IMR-90 (cell line): Measurements from ENCODE around the gene SASH1.

Source experiments
- BHLHE40 ChIP-seq: fragments of 150-350 bp; IDR thresholded peaks from 2 replicates; pipeline ENCODE4 v1.6.1; 2016; ENCODE audit warnings: mild to moderate bottlenecking, low read depth, low read length
- MAFK ChIP-seq: IDR thresholded peaks from 2 replicates; pipeline ENCODE4 v1.6.1; 2012; ENCODE audit warnings: low read depth, low read length, improper control_type of control experiment
- POLR2A ChIP-seq: IDR thresholded peaks from 2 replicates; pipeline ENCODE4 v1.6.1; 2012; ENCODE audit warnings: mild to moderate bottlenecking, low read depth, low read length
- SMC3 ChIP-seq: fragments of 150-350 bp; IDR thresholded peaks from 2 replicates; pipeline ENCODE4 v1.6.1; 2016; ENCODE audit warnings: low read depth, mild to moderate bottlenecking, antibody characterized with exemption, low read length, moderate library complexity
- TF ChIP-seq, protein P1 (sequence below): conservative IDR thresholded peaks from 2 replicates; pipeline ENCODE4 v1.5.1; 2012; ENCODE audit warnings: mild to moderate bottlenecking, low read depth, low read length, improper control_type of control experiment
- TF ChIP-seq, protein P2 (sequence below): fragments of 150-350 bp; IDR thresholded peaks from 2 replicates; pipeline ENCODE4 v1.6.1; 2017; ENCODE audit warnings: mild to moderate bottlenecking, antibody characterized with exemption, low read length, low read depth
- TF ChIP-seq, protein P3 (sequence below): fragments of 150-350 bp; IDR thresholded peaks from 2 replicates; pipeline ENCODE4 v1.6.1; 2016; ENCODE audit warnings: low read depth, mild to moderate bottlenecking, low read length, moderate library complexity, borderline replicate concordance

DNA sequence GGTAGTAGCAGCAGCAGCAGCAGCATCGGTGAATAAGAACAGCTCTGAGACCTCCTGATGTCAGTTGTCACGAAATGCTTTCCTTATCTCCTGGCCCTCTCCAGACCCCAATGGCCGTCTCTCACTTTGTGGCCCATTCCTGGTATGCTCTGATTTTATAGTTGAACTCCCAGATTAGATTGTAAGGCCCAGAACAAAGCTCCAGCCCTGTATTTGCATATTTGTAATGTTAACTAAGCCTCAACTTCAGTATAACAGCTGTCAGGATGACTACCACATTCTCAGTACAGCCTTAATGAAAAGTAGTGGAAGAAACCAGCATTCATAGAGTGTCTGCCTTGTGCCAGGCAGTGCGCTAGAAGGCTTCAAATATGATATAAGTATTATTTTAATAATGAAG is 180.9 kb downstream of the SASH1 start:
- TF ChIP-seq, protein P1, sequence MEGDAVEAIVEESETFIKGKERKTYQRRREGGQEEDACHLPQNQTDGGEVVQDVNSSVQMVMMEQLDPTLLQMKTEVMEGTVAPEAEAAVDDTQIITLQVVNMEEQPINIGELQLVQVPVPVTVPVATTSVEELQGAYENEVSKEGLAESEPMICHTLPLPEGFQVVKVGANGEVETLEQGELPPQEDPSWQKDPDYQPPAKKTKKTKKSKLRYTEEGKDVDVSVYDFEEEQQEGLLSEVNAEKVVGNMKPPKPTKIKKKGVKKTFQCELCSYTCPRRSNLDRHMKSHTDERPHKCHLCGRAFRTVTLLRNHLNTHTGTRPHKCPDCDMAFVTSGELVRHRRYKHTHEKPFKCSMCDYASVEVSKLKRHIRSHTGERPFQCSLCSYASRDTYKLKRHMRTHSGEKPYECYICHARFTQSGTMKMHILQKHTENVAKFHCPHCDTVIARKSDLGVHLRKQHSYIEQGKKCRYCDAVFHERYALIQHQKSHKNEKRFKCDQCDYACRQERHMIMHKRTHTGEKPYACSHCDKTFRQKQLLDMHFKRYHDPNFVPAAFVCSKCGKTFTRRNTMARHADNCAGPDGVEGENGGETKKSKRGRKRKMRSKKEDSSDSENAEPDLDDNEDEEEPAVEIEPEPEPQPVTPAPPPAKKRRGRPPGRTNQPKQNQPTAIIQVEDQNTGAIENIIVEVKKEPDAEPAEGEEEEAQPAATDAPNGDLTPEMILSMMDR = no peak
- no peak for TF ChIP-seq POLR2A
- no peak for TF ChIP-seq BHLHE40
- TF ChIP-seq, protein P2, sequence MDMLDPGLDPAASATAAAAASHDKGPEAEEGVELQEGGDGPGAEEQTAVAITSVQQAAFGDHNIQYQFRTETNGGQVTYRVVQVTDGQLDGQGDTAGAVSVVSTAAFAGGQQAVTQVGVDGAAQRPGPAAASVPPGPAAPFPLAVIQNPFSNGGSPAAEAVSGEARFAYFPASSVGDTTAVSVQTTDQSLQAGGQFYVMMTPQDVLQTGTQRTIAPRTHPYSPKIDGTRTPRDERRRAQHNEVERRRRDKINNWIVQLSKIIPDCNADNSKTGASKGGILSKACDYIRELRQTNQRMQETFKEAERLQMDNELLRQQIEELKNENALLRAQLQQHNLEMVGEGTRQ = no peak
- TF ChIP-seq, protein P3, sequence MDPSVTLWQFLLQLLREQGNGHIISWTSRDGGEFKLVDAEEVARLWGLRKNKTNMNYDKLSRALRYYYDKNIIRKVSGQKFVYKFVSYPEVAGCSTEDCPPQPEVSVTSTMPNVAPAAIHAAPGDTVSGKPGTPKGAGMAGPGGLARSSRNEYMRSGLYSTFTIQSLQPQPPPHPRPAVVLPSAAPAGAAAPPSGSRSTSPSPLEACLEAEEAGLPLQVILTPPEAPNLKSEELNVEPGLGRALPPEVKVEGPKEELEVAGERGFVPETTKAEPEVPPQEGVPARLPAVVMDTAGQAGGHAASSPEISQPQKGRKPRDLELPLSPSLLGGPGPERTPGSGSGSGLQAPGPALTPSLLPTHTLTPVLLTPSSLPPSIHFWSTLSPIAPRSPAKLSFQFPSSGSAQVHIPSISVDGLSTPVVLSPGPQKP = no peak
- TF ChIP-seq SMC3 = no peak
- TF ChIP-seq MAFK = no peak
